ENCODE measurements around the gene PROCR.

GRCh38 chr20:35215066-35215956 lies 43.4 kb downstream of the PROCR start:
- no peak for TF ChIP-seq CTCF (IDR thresholded peaks at IDR 0.05; ENCODE audit: low read length)
- no peak for TF ChIP-seq EZH2 (optimal IDR thresholded peaks at IDR 0.05; ENCODE audit: low read depth, low read length)

Measured in MM.1S (cell line).